Right atrium auricular region (tissue), 2 donors: ENCODE measurements around the gene SEC14L5. TPM values are rescaled to one million over a fixed set of nuclear protein-coding genes. Genes with fewer than 3 reads are reported as not detected.

Experiments
- DNase-seq: peaks from one replicate; pipeline ENCODE4 v3.0.0-alpha.2; 2019; ENCODE audit warnings: low spot score
- H3K27ac ChIP-seq, 2 donors: fragments of 200-600 bp; sonication (generic); 1 replicate in 1 of 2; 2 replicates in 1 of 2; pipeline ENCODE4 v1.5.1; 2016 to 2019
- H3K27me3 ChIP-seq, 2 donors: fragments of 200-600 bp; sonication (generic); one replicate each; pipeline versions ENCODE4 v1.5.1 to v1.6.0; 2017 to 2019
- H3K36me3 ChIP-seq: fragments of 200-600 bp; sonication (generic); one replicate; pipeline ENCODE4 v1.5.1; 2016
- H3K4me1 ChIP-seq, 2 donors: fragments of 200-600 bp; sonication (generic); one replicate each; pipeline versions ENCODE4 v1.5.1 to v1.6.0; 2017 to 2019
- H3K4me3 ChIP-seq, 2 donors: fragments of 200-600 bp; sonication (generic); 1 replicate in 1 of 2; 2 replicates in 1 of 2; pipeline ENCODE4 v1.5.1; 2017 to 2019; ENCODE audit warnings: mild to moderate bottlenecking in 1 of 2, moderate library complexity in 1 of 2
- H3K9me3 ChIP-seq, 2 donors: fragments of 200-600 bp; sonication (generic); one replicate each; pipeline ENCODE4 v1.5.1; 2019
- CTCF ChIP-seq, 2 donors: fragments of 200-600 bp; sonication (generic); IDR thresholded peaks; one replicate each; pipeline ENCODE4 v1.5.1; 2019; ENCODE audit warnings: antibody characterized with exemption in 2 of 2
- total RNA-seq, 2 donors: library from RNA; depleted of rRNA; stranded (reverse); fragments of >200 nt; gene quantifications; one replicate each; pipeline ENCODE4 v1.1.0, GENCODE V29; 2016

The SEC14L5 gene
- total RNA-seq, 2 donors from 2014 or later: 0.28 to 2.0 TPM

- H3K4me3 ChIP-seq: no peak overlapping the region
- no peaks in the 10 kb centered on the region for H3K9me3 ChIP-seq
- TF ChIP-seq CTCF (IDR thresholded peaks at IDR 0.05): peak in 1 of 2 donors; percentile 25
- DNase-seq: no peak
- no peaks in the 10 kb centered on the region for H3K36me3 ChIP-seq
- H3K4me1 ChIP-seq: no peaks in the 10 kb centered on the region
- H3K27ac ChIP-seq: no peak overlapping the region
- no peaks in the 10 kb centered on the region for H3K27me3 ChIP-seq
These were observed 98.2 kb downstream of the SEC14L5 start for GRCh38 chr16:5056352-5056751.

GRCh38 chr16:5058476-5058875, 100.3 kb downstream of the SEC14L5 start:
- Histone ChIP-seq H3K36me3 (no peaks in the 10 kb centered on the region), H3K9me3 (no peaks in the 10 kb centered on the region), H3K4me1 (no peaks in the 10 kb centered on the region), H3K27ac (no peak overlapping the region), H3K27me3 (no peaks in the 10 kb centered on the region), H3K4me3 (no peak overlapping the region)
- DNase-seq: no peak
- TF ChIP-seq CTCF (IDR thresholded peaks at IDR 0.05): no peak

- DNase-seq: no peak
- TF ChIP-seq CTCF (IDR thresholded peaks at IDR 0.05): no peak
- no peaks in the 10 kb centered on the region for H3K4me1 ChIP-seq
These were observed 101.4 kb downstream of the SEC14L5 start for GRCh38 chr16:5059386-5060072.

GRCh38 chr16:5060073-5060641, 102.0 kb downstream of the SEC14L5 start:
- no peak for TF ChIP-seq CTCF (IDR thresholded peaks at IDR 0.05)
- Histone ChIP-seq H3K4me1 (peaks cover 0 to under 1% of the 10 kb centered on the region in 2 donors), H3K27me3 (no peaks in the 10 kb centered on the region), H3K27ac (no peak overlapping the region), H3K4me3 (no peak overlapping the region), H3K36me3 (no peaks in the 10 kb centered on the region), H3K9me3 (no peaks in the 10 kb centered on the region)
- no peak for DNase-seq

More at GRCh38 chr16:5059386-5060072, 101.4 kb downstream of the SEC14L5 start:
- Histone ChIP-seq H3K9me3 (no peaks in the 10 kb centered on the region), H3K27ac (no peak overlapping the region), H3K27me3 (no peaks in the 10 kb centered on the region), H3K36me3 (no peaks in the 10 kb centered on the region), H3K4me3 (no peak overlapping the region)

- peaks cover 0 to 8% of the 10 kb centered on the region in 2 donors for H3K4me1 ChIP-seq
- no peaks in the 10 kb centered on the region for H3K36me3 ChIP-seq
- H3K27me3 ChIP-seq: no peaks in the 10 kb centered on the region
- no peak overlapping the region for H3K27ac ChIP-seq
- H3K9me3 ChIP-seq: no peaks in the 10 kb centered on the region
- no peak overlapping the region for H3K4me3 ChIP-seq
- DNase-seq: no peak
- TF ChIP-seq CTCF (IDR thresholded peaks at IDR 0.05): no peak
These were observed 103.9 kb downstream of the SEC14L5 start for GRCh38 chr16:5062051-5062450.
